HepG2 (cell line): Measurements from ENCODE around the gene LSMEM2. TPM values are rescaled to one million over a fixed set of nuclear protein-coding genes. Genes with fewer than 3 reads are reported as not detected.

Experiments used
- ARHGAP35 ChIP-seq: sonication (generic); formaldehyde crosslinking; IDR thresholded peaks from 2 replicates; pipeline ENCODE4 v1.9.0; 2022; ENCODE audit warnings: mild to moderate bottlenecking, inconsistent platforms, moderate library complexity, missing genetic modification reagents, borderline replicate concordance
- CSRNP1 ChIP-seq: sonication (generic); formaldehyde crosslinking; IDR thresholded peaks from 2 replicates; pipeline ENCODE4 v1.8.1; 2023; ENCODE audit warnings: mild to moderate bottlenecking, missing genetic modification reagents
- ELF1 ChIP-seq: sonication (generic); formaldehyde crosslinking; IDR thresholded peaks from 2 replicates; pipeline ENCODE4 v1.4.0; 2020; ENCODE audit warnings: missing genetic modification reagents
- HNRNPK ChIP-seq: fragments of 200-400 bp; formaldehyde crosslinking; IDR thresholded peaks from 2 replicates; pipeline ENCODE4 v1.6.1; 2018; ENCODE audit warnings: low read length, low read depth, moderate library complexity, mild to moderate bottlenecking; ENCODE audit not compliant: poor library complexity, severe bottlenecking
- IRX3 ChIP-seq: sonication (generic); formaldehyde crosslinking; IDR thresholded peaks from 2 replicates; pipeline ENCODE4 v1.8.1; 2023; ENCODE audit warnings: mild to moderate bottlenecking, low read depth, missing genetic modification reagents, borderline replicate concordance
- ISL2 ChIP-seq: sonication (generic); formaldehyde crosslinking; IDR thresholded peaks from 2 replicates; pipeline ENCODE4 v1.5.0; 2020; ENCODE audit warnings: missing genetic modification reagents
- MXI1 ChIP-seq: IDR thresholded peaks from 3 replicates; pipeline ENCODE4 v1.6.1; 2012; ENCODE audit warnings: low read depth, low read length, inconsistent platforms, borderline replicate concordance
- PHF21A ChIP-seq: sonication (generic); formaldehyde crosslinking; IDR thresholded peaks from 2 replicates; pipeline ENCODE4 v1.5.0; 2020; ENCODE audit warnings: mild to moderate bottlenecking, missing genetic modification reagents
- SAP130 ChIP-seq: IDR thresholded peaks from 2 replicates; pipeline ENCODE4 v1.6.1; 2016; ENCODE audit warnings: low read depth
- SMYD3 ChIP-seq: sonication (generic); formaldehyde crosslinking; IDR thresholded peaks from 2 replicates; pipeline ENCODE4 v1.8.1; 2023; ENCODE audit warnings: mild to moderate bottlenecking, missing genetic modification reagents
- SOX13 ChIP-seq, 3 experiments: fragments of 450-650 bp in 1 of 3; sonication (generic) in 1 of 3; formaldehyde crosslinking in 1 of 3; IDR thresholded peaks in 2 of 3; conservative IDR thresholded peaks in 1 of 3; 2 replicates each; pipeline versions ENCODE4 v1.5.0 to v1.6.1; 2016 to 2020; ENCODE audit warnings: antibody characterized with exemption in 1 of 3, mild to moderate bottlenecking in 1 of 3, missing compliant biosample characterization in 1 of 3, missing genetic modification reagents in 1 of 3, moderate library complexity in 1 of 3
- TFDP2 ChIP-seq: sonication (generic); formaldehyde crosslinking; IDR thresholded peaks from 2 replicates; pipeline ENCODE4 v1.4.0; 2020; ENCODE audit warnings: missing genetic modification reagents
- TMF1 ChIP-seq: sonication (generic); formaldehyde crosslinking; IDR thresholded peaks from 2 replicates; pipeline ENCODE4 v1.8.1; 2022; ENCODE audit warnings: low read depth, missing genetic modification reagents
- YEATS2 ChIP-seq: sonication (generic); formaldehyde crosslinking; IDR thresholded peaks from 2 replicates; pipeline ENCODE4 v1.4.0; 2020; ENCODE audit warnings: missing genetic modification reagents, borderline replicate concordance
- ZBTB8A ChIP-seq: sonication (generic); formaldehyde crosslinking; IDR thresholded peaks from 2 replicates; pipeline ENCODE4 v1.4.0; 2020; ENCODE audit warnings: mild to moderate bottlenecking, low read depth, missing genetic modification reagents, borderline replicate concordance
- ZFP91 ChIP-seq: sonication (generic); formaldehyde crosslinking; IDR thresholded peaks from 2 replicates; pipeline ENCODE4 v1.9.0; 2022; ENCODE audit warnings: missing genetic modification reagents, mild to moderate bottlenecking, borderline replicate concordance
- ZIK1 ChIP-seq: sonication (generic); formaldehyde crosslinking; IDR thresholded peaks from 2 replicates; pipeline ENCODE4 v1.5.0; 2020; ENCODE audit warnings: mild to moderate bottlenecking, low read depth, missing genetic modification reagents, borderline replicate concordance
- ZNF230 ChIP-seq: sonication (generic); formaldehyde crosslinking; IDR thresholded peaks from 2 replicates; pipeline ENCODE4 v1.4.0; 2020; ENCODE audit warnings: mild to moderate bottlenecking, missing genetic modification reagents
- ZNF235 ChIP-seq: sonication (generic); formaldehyde crosslinking; IDR thresholded peaks from 2 replicates; pipeline ENCODE4 v1.8.1; 2023; ENCODE audit warnings: mild to moderate bottlenecking, missing genetic modification reagents, borderline replicate concordance
- ZNF430 ChIP-seq: sonication (generic); formaldehyde crosslinking; IDR thresholded peaks from 2 replicates; pipeline ENCODE4 v1.9.0; 2021; ENCODE audit warnings: mild to moderate bottlenecking, missing genetic modification reagents
- ZNF446 ChIP-seq: sonication (generic); formaldehyde crosslinking; IDR thresholded peaks from 2 replicates; pipeline ENCODE4 v1.5.0; 2020; ENCODE audit warnings: mild to moderate bottlenecking, missing genetic modification reagents
- ZNF451 ChIP-seq: sonication (generic); formaldehyde crosslinking; IDR thresholded peaks from 2 replicates; pipeline ENCODE4 v1.5.0; 2020; ENCODE audit warnings: mild to moderate bottlenecking, missing genetic modification reagents
- ZNF709 ChIP-seq: sonication (generic); formaldehyde crosslinking; IDR thresholded peaks from 2 replicates; pipeline ENCODE4 v1.5.0; 2020; ENCODE audit warnings: mild to moderate bottlenecking, missing genetic modification reagents
- ZNF777 ChIP-seq: sonication (generic); formaldehyde crosslinking; IDR thresholded peaks from 2 replicates; pipeline ENCODE4 v1.4.0; 2020; ENCODE audit warnings: missing genetic modification reagents
- ZSCAN31 ChIP-seq: sonication (generic); formaldehyde crosslinking; IDR thresholded peaks from 2 replicates; pipeline ENCODE4 v1.5.0; 2020; ENCODE audit warnings: low read depth, mild to moderate bottlenecking, missing genetic modification reagents
- polyA plus RNA-seq, 8 experiments: library from polyadenylated mRNA; depleted of rRNA in 3 of 8; stranded (reverse) in 7 of 8; unstranded in 1 of 8; fragments of >200 nt; fragmentation: Illumina TruSeq in 4 of 8; extraction: Trizol in 4 of 8; gene quantifications; 2 replicates each; pipeline versions ENCODE4 v1.2.1 to v1.2.3, GENCODE V29; 2011 to 2016; ENCODE audit warnings: low read depth in 4 of 8, missing spikeins in 1 of 8, mixed read lengths in 1 of 8; ENCODE audit not compliant: insufficient read depth in 1 of 8
- total RNA-seq, 5 experiments: library from RNA; depleted of rRNA; stranded (reverse); fragments of >200 nt; fragmentation: Illumina TruSeq; extraction: Trizol; gene quantifications; 2 replicates each; pipeline ENCODE4 v1.2.3, GENCODE V29; 2016; ENCODE audit warnings: low read depth in 1 of 5

LSMEM2 gene
- total and polyA plus RNA-seq, 2 of the 13 experiments (the other 11 are each of a cell fraction or from before 2014, with no cell fraction given): 0.07 to 0.41 TPM

GRCh38 chr3:50235716-50236483 lies 43.0 kb upstream of the LSMEM2 start, which contains the start of gene GNAI2 (continued):
- TF ChIP-seq ZSCAN31 (CRISPR knock-in tag) (peak; percentile 63; the same call in 1 of the 2 replicates), ZNF235 (CRISPR knock-in tag) (no peak), ARHGAP35 (CRISPR knock-in tag) (no peak), SMYD3 (CRISPR knock-in tag) (no peak), HNRNPK (no peak), ZBTB8A (no peak), ZNF777 (CRISPR knock-in tag) (peak; percentile 82), YEATS2 (CRISPR knock-in tag) (no peak), TMF1 (CRISPR knock-in tag) (0 out of 2 replicates have a peak, but pooled peaks have one; percentile 58), ZNF430 (CRISPR knock-in tag) (0 out of 2 replicates have a peak, but pooled peaks have one; percentile 17), ZFP91 (CRISPR knock-in tag) (no peak), ZIK1 (CRISPR knock-in tag) (0 out of 2 replicates have a peak, but pooled peaks have one; percentile 59), TFDP2 (CRISPR knock-in tag) (peak; percentile 28; the same call in 1 of the 2 replicates), IRX3 (CRISPR knock-in tag) (peak; percentile 33; the same call in 1 of the 2 replicates), SOX13 (IDR thresholded peaks at IDR 0.05) (no peak), SOX13 (CRISPR knock-in tag; conservative IDR thresholded peaks at IDR 0.05 in 1 of 2, IDR thresholded peaks at IDR 0.05 in 1 of 2) (no peak), MXI1 (peak; percentile 62; the same call in 1 of the 3 replicates), ISL2 (CRISPR knock-in tag) (no peak), ZNF451 (no peak), ZNF230 (CRISPR knock-in tag) (no peak), PHF21A (CRISPR knock-in tag) (peak; percentile 72), SAP130 (CRISPR knock-in tag) (peak; percentile 61), ZNF446 (CRISPR knock-in tag) (peak; percentile 57; the same call in 1 of the 2 replicates), ELF1 (peak; percentile 58), CSRNP1 (CRISPR knock-in tag) (no peak), ZNF709 (CRISPR knock-in tag) (no peak; the same call in 1 of the 2 replicates)
